GM12892 (cell line): ENCODE results near the gene UIMC1.
"Not testable (repeated sequence)": the region's sequence is repeated elsewhere in the genome, so short reads cannot be mapped to it uniquely, and the experiment has no call there.

ENCODE experiments used
- POLR2A ChIP-seq: IDR thresholded peaks from 2 replicates; pipeline ENCODE4 v1.6.1; 2011; ENCODE audit warnings: low read depth, low read length, control low read depth
- POLR2AphosphoS5 ChIP-seq: IDR thresholded peaks from 2 replicates; pipeline ENCODE4 v1.6.1; 2011; ENCODE audit warnings: low read depth, low read length, control low read depth

DNA sequence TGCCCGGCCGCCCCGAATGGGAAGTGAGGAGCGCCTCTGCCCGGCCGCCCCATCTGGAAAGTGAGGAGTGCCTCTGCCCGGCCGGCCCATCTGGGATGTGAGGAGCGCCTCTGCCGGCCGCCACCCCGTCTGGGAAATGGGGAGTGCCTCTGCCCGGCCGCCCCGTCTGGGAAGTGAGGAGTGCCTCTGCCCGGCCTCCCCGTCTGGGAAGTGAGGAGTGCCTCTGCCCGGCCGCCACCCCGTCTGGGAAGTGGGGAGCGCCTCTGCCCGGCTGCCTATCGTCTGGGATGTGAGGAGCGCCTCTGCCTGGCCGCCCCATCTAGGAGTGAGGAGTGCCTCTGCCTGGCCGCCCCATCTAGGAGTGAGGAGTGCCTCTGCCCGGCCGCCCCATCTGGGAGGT is 22.4 kb downstream of the UIMC1 start:
- not testable (repeated sequence) for TF ChIP-seq POLR2AphosphoS5, POLR2A
